IPS-20b (cell line): Measurements from ENCODE around the gene OVCH2.

Source experiments
- H3K27ac ChIP-seq: one replicate; pipeline ENCODE4 v1.5.1; 2013; ENCODE audit warnings: low read length
- H3K27me3 ChIP-seq: 2 replicates; pipeline ENCODE4 v1.6.1; 2013; ENCODE audit warnings: mild to moderate bottlenecking, low read length, inconsistent platforms; ENCODE audit not compliant: insufficient read depth
- H3K36me3 ChIP-seq: 2 replicates; pipeline ENCODE4 v1.6.1; 2013; ENCODE audit warnings: low read depth, mild to moderate bottlenecking, inconsistent platforms, low read length, moderate library complexity; ENCODE audit not compliant: insufficient read depth
- H3K4me1 ChIP-seq: 2 replicates; pipeline ENCODE4 v1.6.1; 2013; ENCODE audit warnings: mild to moderate bottlenecking, control low read depth, inconsistent platforms, low read length, moderate library complexity; ENCODE audit not compliant: insufficient read depth
- H3K4me3 ChIP-seq: 2 replicates; pipeline ENCODE4 v1.5.1; 2013; ENCODE audit warnings: mild to moderate bottlenecking, low read length, inconsistent platforms
- H3K9ac ChIP-seq: 2 replicates; pipeline ENCODE4 v1.6.1; 2013; ENCODE audit warnings: low read depth, mild to moderate bottlenecking, inconsistent platforms, low read length, moderate library complexity
- H3K9me3 ChIP-seq: 2 replicates; pipeline ENCODE4 v1.6.1; 2013; ENCODE audit warnings: mild to moderate bottlenecking, low read depth, low read length, inconsistent platforms; ENCODE audit not compliant: insufficient read depth

The OVCH2 gene

DNA sequence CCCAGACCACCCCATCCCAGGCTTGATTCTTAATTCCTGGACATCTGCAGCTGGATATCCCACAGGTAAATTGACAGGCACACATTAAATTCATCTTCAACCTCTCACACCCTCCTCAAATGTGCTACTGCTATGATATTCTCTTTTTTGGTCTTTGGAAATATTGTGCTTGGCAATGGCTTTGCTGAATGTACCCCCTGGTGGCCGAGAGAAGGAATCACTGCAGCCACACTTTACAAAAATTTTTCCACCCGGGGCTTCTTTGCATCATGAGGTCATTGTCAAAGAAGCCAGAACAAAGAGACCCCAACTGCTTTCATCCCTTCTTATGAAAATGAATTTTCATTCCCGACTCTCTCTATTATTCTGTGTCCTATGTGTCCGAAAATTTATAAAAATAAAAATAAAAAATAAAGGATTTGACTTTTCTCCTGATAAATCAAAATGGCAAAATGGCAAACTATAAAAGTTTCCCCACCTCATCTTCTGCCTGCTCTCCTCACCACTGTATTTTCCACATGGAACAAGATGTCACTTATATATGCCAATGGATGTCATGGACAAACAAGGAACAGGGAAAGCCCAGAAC is 17.9 kb downstream of the OVCH2 start:
- Histone ChIP-seq H3K9ac (no peak overlapping the region), H3K9me3 (no peaks in the 10 kb centered on the region), H3K27me3 (no peaks in the 10 kb centered on the region), H3K4me1 (peaks cover 7% of the 10 kb centered on the region; the same call in 1 of the 2 replicates), H3K36me3 (no peaks in the 10 kb centered on the region), H3K4me3 (no peak overlapping the region), H3K27ac (no peak overlapping the region)

- peaks cover 7% of the 10 kb centered on the region; the same call in 1 of the 2 replicates for H3K4me1 ChIP-seq
- no peaks in the 10 kb centered on the region for H3K36me3 ChIP-seq
- H3K27me3 ChIP-seq: no peaks in the 10 kb centered on the region
- no peak overlapping the region for H3K27ac ChIP-seq
- H3K4me3 ChIP-seq: no peak overlapping the region
- no peaks in the 10 kb centered on the region for H3K9me3 ChIP-seq
- H3K9ac ChIP-seq: no peak overlapping the region
These were observed 18.9 kb downstream of the OVCH2 start for GRCh38 chr11:7687386-7687785.

- no peak overlapping the region for H3K4me3 ChIP-seq
- H3K27me3 ChIP-seq: no peaks in the 10 kb centered on the region
- no peaks in the 10 kb centered on the region for H3K36me3 ChIP-seq
- no peak overlapping the region for H3K9ac ChIP-seq
- no peak overlapping the region for H3K27ac ChIP-seq
- H3K9me3 ChIP-seq: no peaks in the 10 kb centered on the region
- H3K4me1 ChIP-seq: peaks cover 7% of the 10 kb centered on the region; the same call in 1 of the 2 replicates
These were observed 19.5 kb downstream of the OVCH2 start for GRCh38 chr11:7686761-7687160.

GRCh38 chr11:7683571-7683970 is 22.7 kb downstream of the OVCH2 start:
- Histone ChIP-seq H3K36me3 (no peaks in the 10 kb centered on the region), H3K4me3 (no peak overlapping the region), H3K9me3 (no peaks in the 10 kb centered on the region), H3K27me3 (no peaks in the 10 kb centered on the region), H3K4me1 (peaks cover 12% of the 10 kb centered on the region), H3K9ac (no peak overlapping the region), H3K27ac (no peak overlapping the region)

- Histone ChIP-seq H3K9me3 (no peaks in the 10 kb centered on the region), H3K4me3 (no peak overlapping the region), H3K9ac (no peak overlapping the region), H3K27ac (no peak overlapping the region), H3K4me1 (peaks cover 28% of the 10 kb centered on the region), H3K36me3 (no peaks in the 10 kb centered on the region), H3K27me3 (peaks cover 8% of the 10 kb centered on the region)
These were observed 28.5 kb downstream of the OVCH2 start for GRCh38 chr11:7677796-7678201.

DNA sequence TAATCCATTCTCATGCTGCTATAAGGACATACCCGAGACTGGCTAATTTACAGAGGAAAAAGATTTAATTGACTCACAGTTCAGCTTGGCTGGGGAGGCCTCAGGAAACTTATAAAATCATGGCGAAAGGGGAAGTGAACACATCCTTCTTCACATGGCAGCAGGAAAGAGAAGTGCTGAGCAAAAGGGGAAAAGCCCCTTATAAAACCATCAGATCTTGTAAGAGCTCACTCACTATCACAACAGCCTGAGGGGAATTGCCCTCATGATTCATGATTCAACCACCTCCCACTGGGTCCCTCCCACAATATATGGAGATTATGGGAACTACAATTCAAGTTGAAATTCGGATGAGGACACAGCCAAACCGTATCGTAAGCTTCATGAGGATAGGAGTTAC is 29.2 kb downstream of the OVCH2 start:
- no peaks in the 10 kb centered on the region for H3K36me3 ChIP-seq
- peaks cover 8% of the 10 kb centered on the region for H3K27me3 ChIP-seq

GRCh38 chr11:7675631-7676030 is 30.6 kb downstream of the OVCH2 start:
- no peak overlapping the region for H3K4me3 ChIP-seq
- peaks cover 8% of the 10 kb centered on the region for H3K27me3 ChIP-seq
- no peak overlapping the region for H3K27ac ChIP-seq
- H3K9ac ChIP-seq: no peak overlapping the region
- H3K36me3 ChIP-seq: 0 out of 2 replicates have a peak, but pooled peaks cover 2% of the 10 kb centered on the region
- peaks cover 29% of the 10 kb centered on the region for H3K4me1 ChIP-seq
- no peaks in the 10 kb centered on the region for H3K9me3 ChIP-seq

More for the DNA sequence above, 29.2 kb downstream of the OVCH2 start:
- H3K4me1 ChIP-seq: peaks cover 29% of the 10 kb centered on the region
- H3K4me3 ChIP-seq: no peak overlapping the region
- H3K9me3 ChIP-seq: no peaks in the 10 kb centered on the region
- no peak overlapping the region for H3K27ac ChIP-seq
- no peak overlapping the region for H3K9ac ChIP-seq

GRCh38 chr11:7673724-7674434 is 32.4 kb downstream of the OVCH2 start:
- peaks cover 25% of the 10 kb centered on the region for H3K4me1 ChIP-seq
- H3K27me3 ChIP-seq: peaks cover 8% of the 10 kb centered on the region
- peak overlapping the region; percentile 82 for H3K4me3 ChIP-seq

DNA sequence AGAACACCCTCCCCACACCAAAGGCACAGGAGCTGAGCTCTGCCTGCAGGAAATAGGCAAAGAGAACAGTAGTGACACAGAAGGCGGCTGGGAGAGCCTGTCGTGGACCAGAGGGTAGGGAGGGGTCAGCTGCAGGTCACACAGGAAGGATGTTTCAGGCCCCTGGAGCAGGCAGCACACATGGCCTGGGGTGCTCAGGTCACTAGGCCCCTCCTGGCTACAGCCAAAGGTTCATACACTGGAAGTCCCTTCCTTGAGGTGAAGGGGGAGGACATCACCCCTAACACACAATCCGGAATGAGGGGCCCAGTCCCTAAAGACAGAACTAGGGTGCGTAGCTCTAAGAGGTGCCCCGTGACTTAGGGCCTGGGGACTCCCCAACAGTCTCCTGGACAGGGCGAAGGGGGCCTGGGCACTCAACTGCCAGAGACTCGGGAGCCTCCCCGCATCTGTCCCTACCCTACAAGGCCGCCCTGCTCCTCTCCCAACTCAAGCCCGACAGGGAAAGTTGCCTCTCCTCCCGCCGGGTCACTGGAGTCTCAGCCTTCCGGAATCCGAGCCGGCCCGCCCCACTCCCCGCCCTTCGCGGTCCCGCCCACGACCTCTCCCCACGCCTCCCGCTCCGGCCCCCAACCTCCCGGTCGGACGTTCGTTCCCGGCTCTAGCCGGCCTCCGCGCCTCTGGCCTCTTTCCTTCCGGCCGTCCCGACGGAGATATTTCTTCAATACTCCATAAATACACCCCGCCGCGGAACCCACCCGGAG is 33.1 kb downstream of the OVCH2 start, which contains the start of gene CYB5R2:
TSS of gene CYB5R2 (minus strand) at position 541 of the 764 bp plus-strand sequence. CDS start 675 bp downstream, outside the sequence.
- Histone ChIP-seq H3K27ac (peak within 1 kb of the TSS; percentile 29), H3K4me1 (peaks cover 20% of the 10 kb centered on the region; the same call in 1 of the 2 replicates), H3K36me3 (peaks cover 23% of the 10 kb centered on the region), H3K4me3 (peak within 1 kb of the TSS; percentile 82), H3K9me3 (no peaks in the 10 kb centered on the region), H3K9ac (peak within 1 kb of the TSS; percentile 86; the same call in 1 of the 2 replicates), H3K27me3 (peaks cover 8% of the 10 kb centered on the region)

More at GRCh38 chr11:7673724-7674434, 32.4 kb downstream of the OVCH2 start:
- H3K27ac ChIP-seq: peak overlapping the region; percentile 29
- H3K36me3 ChIP-seq: peaks cover 15% of the 10 kb centered on the region; the same call in 1 of the 2 replicates
- H3K9me3 ChIP-seq: no peaks in the 10 kb centered on the region
- H3K9ac ChIP-seq: peak overlapping the region; percentile 86; the same call in 1 of the 2 replicates

GRCh38 chr11:7672276-7672959 is 33.9 kb downstream of the OVCH2 start:
- H3K4me3 ChIP-seq: peak overlapping the region; percentile 82
- no peaks in the 10 kb centered on the region for H3K9me3 ChIP-seq
- peaks cover 17% of the 10 kb centered on the region; the same call in 1 of the 2 replicates for H3K4me1 ChIP-seq
- H3K36me3 ChIP-seq: peaks cover 30% of the 10 kb centered on the region
- H3K27me3 ChIP-seq: peaks cover 8% of the 10 kb centered on the region
- peak overlapping the region; percentile 75; the same call in 1 of the 2 replicates for H3K9ac ChIP-seq
- no peak overlapping the region for H3K27ac ChIP-seq
